Smooth muscle cell (in vitro differentiated cells): Measurements from ENCODE around the gene TBL3. TPM values are rescaled to one million over a fixed set of nuclear protein-coding genes. Genes with fewer than 3 reads are reported as not detected.

ENCODE experiments used
- DNase-seq: peaks from one replicate; lab custom pipeline; 2025; ENCODE audit not compliant: unreplicated experiment; lab: John Stamatoyannopoulos, UW
- H2AFZ ChIP-seq: fragments of 200-600 bp; sonication (generic); 2 replicates; pipeline ENCODE4 v1.6.0; 2016; ENCODE audit warnings: antibody characterized with exemption, low read depth, mild to moderate bottlenecking
- H3F3A ChIP-seq: fragments of 200-600 bp; sonication (generic); 2 replicates; pipeline ENCODE4 v1.6.0; 2017; ENCODE audit warnings: antibody characterized with exemption, low read depth
- H3K27ac ChIP-seq: fragments of 200-600 bp; sonication (generic); 2 replicates; pipeline ENCODE4 v1.5.1; 2016; ENCODE audit warnings: low read depth, mild to moderate bottlenecking
- H3K27me3 ChIP-seq: fragments of 200-600 bp; sonication (generic); 2 replicates; pipeline ENCODE4 v1.6.1; 2016; ENCODE audit warnings: low read depth, mild to moderate bottlenecking
- H3K36me3 ChIP-seq: fragments of 200-600 bp; sonication (generic); 2 replicates; pipeline ENCODE4 v1.5.1; 2016; ENCODE audit warnings: low read depth
- H3K4me1 ChIP-seq: fragments of 200-600 bp; sonication (generic); 2 replicates; pipeline ENCODE4 v1.5.1; 2016; ENCODE audit warnings: low read depth
- H3K4me2 ChIP-seq: fragments of 200-600 bp; sonication (generic); 2 replicates; pipeline ENCODE4 v1.6.0; 2016; ENCODE audit warnings: mild to moderate bottlenecking
- H3K4me3 ChIP-seq: fragments of 200-600 bp; sonication (generic); 2 replicates; pipeline ENCODE4 v1.5.1; 2016; ENCODE audit warnings: mild to moderate bottlenecking
- H3K79me2 ChIP-seq: fragments of 200-600 bp; sonication (generic); 2 replicates; pipeline ENCODE4 v1.6.0; 2016; ENCODE audit warnings: low read depth, mild to moderate bottlenecking
- H3K9ac ChIP-seq: fragments of 200-600 bp; sonication (generic); 2 replicates; pipeline ENCODE4 v1.6.0; 2016; ENCODE audit warnings: low read depth
- H3K9me3 ChIP-seq: fragments of 200-600 bp; sonication (generic); replicated peaks from 2 replicates; pipeline ENCODE4 v1.5.1; 2016; ENCODE audit warnings: low read depth
- H4K20me1 ChIP-seq: fragments of 200-600 bp; sonication (generic); 2 replicates; pipeline ENCODE4 v1.6.0; 2016; ENCODE audit warnings: low read depth
- CTCF ChIP-seq: fragments of 200-600 bp; sonication (generic); IDR thresholded peaks from 2 replicates; pipeline ENCODE4 v1.5.1; 2017; ENCODE audit warnings: borderline replicate concordance, mild to moderate bottlenecking, antibody characterized with exemption; ENCODE audit not compliant: insufficient read depth, poor library complexity, severe bottlenecking
- WGBS: methylation state at CpG from one replicate; pipeline ENCODE4 v1.1.7; 2016; ENCODE audit warnings: low lambda C conversion rate; 5-methylcytosine and 5-hydroxymethylcytosine counted together
- polyA plus RNA-seq: library from polyadenylated mRNA; unstranded; fragments of >200 nt; fragmentation: Nextera tagmentation; extraction: Ambion mirVana; gene quantifications from 2 replicates; pipeline ENCODE4 v1.2.1, GENCODE V29; 2016
- total RNA-seq: library from RNA; depleted of rRNA; stranded (reverse); fragments of >200 nt; gene quantifications from 2 replicates; pipeline ENCODE4 v1.2.3, GENCODE V29; 2014

The TBL3 gene
- total RNA-seq (25.8 and 28.5 TPM in 2 replicates), polyA plus RNA-seq (62.0 and 81.7 TPM in 2 replicates)

GRCh38 chr16:1971796-1972489 is at the start of gene TBL3:
Gene TBL3 (plus strand): TSS chr16:1972053. CDS start chr16:1972165, 112 bp downstream.
- H3K27me3 ChIP-seq: no peaks in the 10 kb centered on the region
- H4K20me1 ChIP-seq: no peaks in the 10 kb centered on the region
- no peaks in the 10 kb centered on the region for H3K36me3 ChIP-seq
- under 1% methylated on average over 68 of the region's 78 CpGs for WGBS
- H3F3A ChIP-seq: no peaks in the 10 kb centered on the region
- H3K9me3 ChIP-seq: no peaks in the 10 kb centered on the region
- H3K27ac ChIP-seq: peak within 1 kb of the TSS; percentile 77
- peak within 1 kb of the TSS; percentile 79 for H3K4me3 ChIP-seq
- peak within 1 kb of the TSS; percentile 86 for H3K9ac ChIP-seq
- H3K4me2 ChIP-seq: peak within 1 kb of the TSS; percentile 85
- peak within 1 kb of the TSS; percentile 40 for H2AFZ ChIP-seq
- TF ChIP-seq CTCF: no peak
- peak; percentile 81 for DNase-seq
- peaks cover 18% of the 10 kb centered on the region for H3K79me2 ChIP-seq
- H3K4me1 ChIP-seq: peaks cover 5% of the 10 kb centered on the region

- no peaks in the 10 kb centered on the region for H4K20me1 ChIP-seq
- no peak overlapping the region for H3K4me2 ChIP-seq
- no peak overlapping the region for H2AFZ ChIP-seq
- WGBS: 84% methylated on average over 8 of the region's 8 CpGs
- DNase-seq: no peak
- H3K27ac ChIP-seq: no peak overlapping the region
- H3K79me2 ChIP-seq: no peaks in the 10 kb centered on the region
- peaks cover 8% of the 10 kb centered on the region for H3K4me1 ChIP-seq
- no peaks in the 10 kb centered on the region for H3K9me3 ChIP-seq
- no peak overlapping the region for H3K4me3 ChIP-seq
- TF ChIP-seq CTCF: no peak
- H3K27me3 ChIP-seq: peaks cover 34% of the 10 kb centered on the region
- no peak overlapping the region for H3K9ac ChIP-seq
- H3K36me3 ChIP-seq: no peaks in the 10 kb centered on the region
- no peaks in the 10 kb centered on the region for H3F3A ChIP-seq
Measured at GRCh38 chr16:1922357-1922756, 49.5 kb upstream of the TBL3 start.

GRCh38 chr16:1923299-1924034 is 48.4 kb upstream of the TBL3 start:
- H3K9ac ChIP-seq: no peak overlapping the region
- peak; percentile 36 for DNase-seq
- H3K79me2 ChIP-seq: no peaks in the 10 kb centered on the region
- H3K9me3 ChIP-seq: no peaks in the 10 kb centered on the region
- H3K27ac ChIP-seq: no peak overlapping the region
- no peaks in the 10 kb centered on the region for H3F3A ChIP-seq
- peaks cover 4% of the 10 kb centered on the region for H3K4me1 ChIP-seq
- H3K4me3 ChIP-seq: no peak overlapping the region
- H3K4me2 ChIP-seq: peak overlapping the region; percentile 71
- no peaks in the 10 kb centered on the region for H4K20me1 ChIP-seq
- H3K27me3 ChIP-seq: peaks cover 27% of the 10 kb centered on the region
- WGBS: 20% methylated on average over 24 of the region's 24 CpGs
- peak; percentile 41 for TF ChIP-seq CTCF
- no peaks in the 10 kb centered on the region for H3K36me3 ChIP-seq
- H2AFZ ChIP-seq: peak overlapping the region; percentile 31
